A673 (cell line): Measurements from ENCODE around the gene INTS15. TPM values are rescaled to one million over a fixed set of nuclear protein-coding genes. Genes with fewer than 3 reads are reported as not detected.

Experiments
- BruUV-seq: library from RNA; stranded (reverse); fragments of 400-500 nt; replicated peaks from 2 replicates; lab custom pipeline; 2021; lab: Mats Ljungman, UMichigan
- CTCF ChIA-PET: fragments of 300-600 bp; sonication (Branson Sonifier 250); formaldehyde crosslinking; loops from one replicate; lab custom pipeline; 2022; ENCODE audit warnings: antibody characterized with exemption; lab: Charles Lee
- POLR2A ChIA-PET: fragments of 300-600 bp; sonication (Branson Sonifier 250); formaldehyde crosslinking; loops from one replicate; lab custom pipeline; 2022; ENCODE audit warnings: antibody characterized with exemption; ENCODE audit not compliant: low non-redundant PET; lab: Charles Lee
- DNase-seq: peaks from one replicate; pipeline ENCODE4 v3.0.0-alpha.2; 2015; ENCODE audit warnings: low spot score
- H3K27ac ChIP-seq: fragments of 200-600 bp; sonication (generic); 2 replicates; pipeline ENCODE4 v1.5.1; 2016; ENCODE audit warnings: mixed run types, low read depth, mild to moderate bottlenecking, mixed read lengths, antibody characterized with exemption, low read length; ENCODE audit not compliant: poor library complexity, severe bottlenecking
- H3K27me3 ChIP-seq: fragments of 200-600 bp; sonication (generic); replicated peaks from 2 replicates; pipeline ENCODE4 v1.6.1; 2017; ENCODE audit warnings: mixed run types, low read depth, mild to moderate bottlenecking, mixed read lengths, antibody characterized with exemption, low read length; ENCODE audit not compliant: insufficient read depth, poor library complexity
- H3K36me3 ChIP-seq: fragments of 200-600 bp; sonication (generic); 2 replicates; pipeline ENCODE4 v1.6.1; 2016; ENCODE audit warnings: mixed run types, mild to moderate bottlenecking, mixed read lengths, antibody characterized with exemption, low read length; ENCODE audit not compliant: insufficient read depth, poor library complexity, severe bottlenecking
- H3K4me1 ChIP-seq: fragments of 200-600 bp; sonication (generic); 2 replicates; pipeline ENCODE4 v1.6.1; 2017; ENCODE audit warnings: mixed run types, mild to moderate bottlenecking, mixed read lengths, antibody characterized with exemption, low read length; ENCODE audit not compliant: insufficient read depth, poor library complexity, severe bottlenecking
- H3K4me3 ChIP-seq: fragments of 200-600 bp; sonication (generic); 2 replicates; pipeline ENCODE4 v1.5.1; 2016; ENCODE audit warnings: low read depth, mixed run types, mild to moderate bottlenecking, mixed read lengths, low read length; ENCODE audit not compliant: poor library complexity, severe bottlenecking
- H3K9me3 ChIP-seq: fragments of 200-600 bp; sonication (generic); 2 replicates; pipeline ENCODE4 v1.6.1; 2016; ENCODE audit warnings: mixed run types, low read depth, mild to moderate bottlenecking, mixed read lengths, antibody characterized with exemption, low read length; ENCODE audit not compliant: poor library complexity, severe bottlenecking
- CTCF ChIP-seq: fragments of 300-800, 200-600 bp; sonication (generic); conservative IDR thresholded peaks from 2 replicates; pipeline ENCODE4 v1.5.1; 2017; ENCODE audit warnings: low read depth, mild to moderate bottlenecking, antibody characterized with exemption, low read length, moderate library complexity, mixed read lengths
- EZH2 ChIP-seq: fragments of 200-600 bp; sonication (generic); IDR thresholded peaks from 2 replicates; pipeline ENCODE4 v1.6.1; 2017; ENCODE audit warnings: borderline replicate concordance, low read depth, mild to moderate bottlenecking, mixed read lengths, antibody characterized with exemption, low read length; ENCODE audit not compliant: poor library complexity, severe bottlenecking
- intact Hi-C: fragments of 100-400 bp; cut with micrococcal nuclease; formaldehyde crosslinking; loops from one replicate; pipeline ENCODE4 v1.10.0; 2022; ENCODE audit not compliant: unreplicated experiment
- total RNA-seq: library from RNA; stranded (reverse); gene quantifications from 2 replicates; pipeline ENCODE4 v1.2.3, GENCODE V29; 2021

Gene INTS15
- total RNA-seq, 1 experiment from 2014 or later, result 39.7 TPM

GRCh38 chr7:6558837-6559236 lies 31.0 kb upstream of the INTS15 start:
- intact Hi-C loops, result loop anchor here (2.0 kb wide), 1 partner anchor 42 kb away; no protein-coding TSS in a partner anchor
- H3K4me1 ChIP-seq, result no peaks in the 10 kb centered on the region
- peak; percentile 58 for TF ChIP-seq CTCF
- no peak for TF ChIP-seq EZH2
- CTCF ChIA-PET, result interaction anchor here (0.5 to 1.4 kb wide), 7 partner anchors 43 to 818 kb away, joined by 3 to 16 read pairs (median 3); no protein-coding TSS in a partner anchor
- peak; percentile 84 for DNase-seq
- BruUV-seq, result no TSS peak
- H3K9me3 ChIP-seq, result no peaks in the 10 kb centered on the region
- no peaks in the 10 kb centered on the region for H3K27me3 ChIP-seq
- no peak overlapping the region for H3K27ac ChIP-seq
- H3K36me3 ChIP-seq, result no peaks in the 10 kb centered on the region
- H3K4me3 ChIP-seq, result no peak overlapping the region
- POLR2A ChIA-PET, result interaction anchor here (0.7 kb wide), 1 partner anchor 100 kb away, joined by 10 read pairs; no protein-coding TSS in a partner anchor

DNA sequence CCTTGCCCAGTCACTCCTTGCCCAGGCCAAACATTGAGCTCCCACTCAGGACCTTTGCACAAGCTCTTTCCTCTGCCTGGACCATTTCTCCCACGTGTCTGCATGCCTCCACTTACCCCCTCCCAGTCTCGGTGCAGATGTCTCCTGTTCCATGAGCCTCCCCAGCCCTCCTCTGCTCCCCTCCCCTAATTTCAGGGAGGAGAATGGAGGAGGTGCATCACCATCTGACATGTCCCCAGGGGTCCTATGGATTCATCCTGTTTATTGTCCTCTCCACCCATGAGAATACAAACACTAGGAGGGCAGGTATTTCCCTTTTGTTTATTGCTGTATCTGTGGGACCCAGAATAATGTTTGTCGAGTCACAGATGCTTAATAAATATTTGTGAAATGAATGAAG lies 29.9 kb upstream of the INTS15 start:
- intact Hi-C loops, result loop anchor here (2.0 kb wide), 1 partner anchor 43 kb away; no protein-coding TSS in a partner anchor
- BruUV-seq, result no TSS peak

GRCh38 chr7:6562106-6562505 lies 27.7 kb upstream of the INTS15 start:
- BruUV-seq, result no TSS peak
- ChIA-PET POLR2A (interaction anchor here (0.6 kb wide), 1 partner anchor 12 kb away, joined by 5 read pairs; no protein-coding TSS in a partner anchor), CTCF (no interaction called here)
- Histone ChIP-seq H3K4me1 (no peaks in the 10 kb centered on the region), H3K27ac (no peak overlapping the region), H3K27me3 (no peaks in the 10 kb centered on the region), H3K9me3 (no peaks in the 10 kb centered on the region), H3K4me3 (no peak overlapping the region), H3K36me3 (no peaks in the 10 kb centered on the region)
- no peak for DNase-seq
- TF ChIP-seq EZH2, result no peak
- intact Hi-C loops, result no loop called here

More for the DNA sequence above, 29.9 kb upstream of the INTS15 start:
- Histone ChIP-seq H3K4me1 (no peaks in the 10 kb centered on the region), H3K27ac (no peak overlapping the region), H3K36me3 (no peaks in the 10 kb centered on the region), H3K4me3 (no peak overlapping the region), H3K9me3 (no peaks in the 10 kb centered on the region), H3K27me3 (no peaks in the 10 kb centered on the region)
- TF ChIP-seq EZH2, result no peak
- TF ChIP-seq CTCF, result no peak
- ChIA-PET POLR2A (no interaction called here), CTCF (no interaction called here)
- DNase-seq, result no peak
